NCI-H2196 treated with DMSO at 0.1 percent for 48 hours (cell line): ENCODE results near the gene TTYH3.
"Not testable (repeated sequence)": the region's sequence is repeated elsewhere in the genome, so short reads cannot be mapped to it uniquely, and the experiment has no call there.

Experiments
- DNase-seq: peaks from one replicate; lab custom pipeline; 2025; ENCODE audit not compliant: unreplicated experiment; lab: John Stamatoyannopoulos, UW

Gene TTYH3

GRCh38 chr7:2681929-2682799 is 50.4 kb downstream of the TTYH3 start:
- DNase-seq: no peak

- no peak for DNase-seq
These were observed 52.7 kb downstream of the TTYH3 start for GRCh38 chr7:2684501-2684900.

- no peak for DNase-seq
These were observed 54.3 kb downstream of the TTYH3 start for GRCh38 chr7:2686101-2686500.

GRCh38 chr7:2687338-2687869 is 55.6 kb downstream of the TTYH3 start:
- DNase-seq: no peak

- DNase-seq: no peak
These were observed 56.1 kb downstream of the TTYH3 start, which contains the start of gene AMZ1 for GRCh38 chr7:2687881-2688318. TSS of gene AMZ1 (plus strand) at chr7:2688202. CDS start at chr7:2700452, 12,250 bp downstream.

- no peak for DNase-seq
These were observed 56.9 kb downstream of the TTYH3 start for GRCh38 chr7:2688409-2689342.

- DNase-seq: no peak
These were observed 57.6 kb downstream of the TTYH3 start for GRCh38 chr7:2689343-2689847.

- DNase-seq: no peak
These were observed 58.3 kb downstream of the TTYH3 start for GRCh38 chr7:2689951-2690705.

- DNase-seq: no peak
These were observed 59.4 kb downstream of the TTYH3 start for GRCh38 chr7:2691011-2691707.

GRCh38 chr7:2691932-2692439 is 60.2 kb downstream of the TTYH3 start:
- DNase-seq: not testable (repeated sequence)

- DNase-seq: no peak
These were observed 60.8 kb downstream of the TTYH3 start for GRCh38 chr7:2692543-2692942.

- DNase-seq: not testable (repeated sequence)
These were observed 61.8 kb downstream of the TTYH3 start for GRCh38 chr7:2693420-2694121.

GRCh38 chr7:2694122-2694436 is 62.3 kb downstream of the TTYH3 start:
- not testable (repeated sequence) for DNase-seq

- DNase-seq: no peak
These were observed 66.9 kb downstream of the TTYH3 start for GRCh38 chr7:2698581-2699288.

- DNase-seq: no peak
These were observed 67.5 kb downstream of the TTYH3 start for GRCh38 chr7:2699289-2699620.

GRCh38 chr7:2700141-2700850 is 68.5 kb downstream of the TTYH3 start:
- DNase-seq: no peak

GRCh38 chr7:2701424-2701823 is 69.6 kb downstream of the TTYH3 start:
- no peak for DNase-seq
